HCT116 (cell line): Measurements from ENCODE around the gene NOP14. TPM values are rescaled to one million over a fixed set of nuclear protein-coding genes. Genes with fewer than 3 reads are reported as not detected.

Source experiments
- ATAC-seq: fragments of 200-7000 bp; cut with Tn5 transposase; 2 replicates; pipeline ENCODE4 v1.9.1; 2020; ENCODE audit warnings: mild to moderate bottlenecking, moderate library complexity
- Bru-seq: library from RNA; stranded (reverse); fragments of 400-500 nt; gene quantifications from one replicate; lab custom pipeline; 2021; lab: Mats Ljungman, UMichigan
- BruChase-seq, 2 experiments: library from RNA; stranded (reverse); fragments of 400-500 nt; gene quantifications; one replicate each; lab custom pipeline; 2021; lab: Mats Ljungman, UMichigan
- BruUV-seq: library from RNA; stranded (reverse); fragments of 400-500 nt; replicated peaks from 2 replicates; lab custom pipeline; 2021; lab: Mats Ljungman, UMichigan
- CTCF ChIA-PET: fragments of 300-600 bp; sonication (Branson Sonifier 250); formaldehyde crosslinking; loops from one replicate; lab custom pipeline; 2021; ENCODE audit warnings: antibody characterized with exemption; lab: Charles Lee
- POLR2A ChIA-PET: fragments of 300-600, 350-600 bp; sonication (Branson Sonifier 250); formaldehyde crosslinking; loops from one replicate; lab custom pipeline; 2021; ENCODE audit warnings: antibody characterized with exemption; lab: Charles Lee
- RAD21 ChIA-PET, 2 experiments: fragments of 300-600 bp; sonication (Branson Sonifier 250); formaldehyde crosslinking; loops; one replicate each; lab custom pipeline; 2023; ENCODE audit warnings: low total read pairs in 2 of 2; ENCODE audit not compliant: uncharacterized antibody in 2 of 2, unreplicated experiment in 2 of 2, low non-redundant PET in 1 of 2; lab: Charles Lee
- DNase-seq: peaks from one replicate; pipeline ENCODE4 v3.0.0-alpha.2; 2010; ENCODE audit warnings: low read depth, low spot score
- H2AFZ ChIP-seq: fragments of 200-600 bp; shearing (Covaris generic), sonication (generic); 2 replicates; pipeline ENCODE4 v1.6.1; 2017; ENCODE audit warnings: low read depth, mixed run types, mixed read lengths, antibody characterized with exemption, low read length; ENCODE audit not compliant: poor library complexity, severe bottlenecking
- H3K27ac ChIP-seq: 2 replicates; pipeline ENCODE4 v1.5.1; 2012; ENCODE audit warnings: low read depth, low read length
- H3K27me3 ChIP-seq: fragments of 200-600 bp; sonication (generic); 2 replicates; pipeline ENCODE4 v1.6.1; 2016; ENCODE audit warnings: mixed run types, low read length, mixed read lengths; ENCODE audit not compliant: insufficient read depth
- H3K36me3 ChIP-seq, 2 experiments: fragments of 200-500 bp in 1 of 2; fragments of 200-600 bp in 1 of 2; sonication (Bioruptor generic) in 1 of 2; sonication (generic) in 1 of 2; 2 replicates each; pipeline versions ENCODE4 v1.5.1 to v1.6.1; 2014 to 2016; ENCODE audit warnings: low read length in 2 of 2, inconsistent platforms in 1 of 2, mixed read lengths in 1 of 2, mixed run types in 1 of 2; ENCODE audit not compliant: insufficient read depth in 2 of 2, control insufficient read depth in 1 of 2
- H3K4me1 ChIP-seq, 2 experiments: fragments of 200-600 bp in 1 of 2; sonication (generic) in 1 of 2; 2 replicates each; pipeline versions ENCODE4 v1.5.1 to v1.6.1; 2012 to 2017; ENCODE audit warnings: low read length in 2 of 2, inconsistent platforms in 1 of 2, mild to moderate bottlenecking in 1 of 2, mixed read lengths in 1 of 2, mixed run types in 1 of 2, moderate library complexity in 1 of 2; ENCODE audit not compliant: insufficient read depth in 2 of 2, control insufficient read depth in 1 of 2
- H3K4me2 ChIP-seq: fragments of 200-600 bp; sonication (generic); 2 replicates; pipeline ENCODE4 v1.6.1; 2017; ENCODE audit warnings: mixed run types, low read length, mixed read lengths
- H3K4me3 ChIP-seq, 2 experiments: fragments of 200-600 bp in 1 of 2; sonication (generic) in 1 of 2; replicated peaks in 1 of 2; 2 replicates each; pipeline ENCODE4 v1.5.1; 2011 to 2016; ENCODE audit warnings: low read length in 2 of 2, control low read depth in 1 of 2, low read depth in 1 of 2, mild to moderate bottlenecking in 1 of 2, mixed read lengths in 1 of 2, mixed run types in 1 of 2
- H3K79me2 ChIP-seq: fragments of 200-600 bp; sonication (generic); 2 replicates; pipeline ENCODE4 v1.6.1; 2017; ENCODE audit warnings: mild to moderate bottlenecking, mixed run types, low read length, moderate library complexity, mixed read lengths; ENCODE audit not compliant: insufficient read depth
- H3K9ac ChIP-seq: fragments of 200-600 bp; sonication (generic); 2 replicates; pipeline ENCODE4 v1.6.1; 2016; ENCODE audit warnings: low read length, mixed read lengths
- H3K9me2 ChIP-seq: fragments of 200-600 bp; sonication (generic), shearing (Covaris generic); 2 replicates; pipeline ENCODE4 v1.6.1; 2017; ENCODE audit warnings: mixed run types, mild to moderate bottlenecking, moderate library complexity; ENCODE audit not compliant: insufficient read depth
- H3K9me3 ChIP-seq, 2 experiments: fragments of 200-500 bp in 1 of 2; fragments of 200-600 bp in 1 of 2; sonication (Bioruptor generic) in 1 of 2; sonication (generic) in 1 of 2; 2 replicates each; pipeline ENCODE4 v1.6.1; 2014 to 2017; ENCODE audit warnings: low read length in 2 of 2, mixed read lengths in 2 of 2, inconsistent platforms in 1 of 2, low read depth in 1 of 2, mild to moderate bottlenecking in 1 of 2, mixed run types in 1 of 2, moderate library complexity in 1 of 2; ENCODE audit not compliant: control insufficient read depth in 1 of 2, insufficient read depth in 1 of 2
- H4K20me1 ChIP-seq: fragments of 200-600 bp; sonication (generic), shearing (Covaris generic); 2 replicates; pipeline ENCODE4 v1.6.1; 2017; ENCODE audit warnings: mixed run types, mild to moderate bottlenecking, moderate library complexity; ENCODE audit not compliant: insufficient read depth
- ATF3 ChIP-seq: IDR thresholded peaks from 2 replicates; pipeline ENCODE4 v1.6.1; 2012
- CBX3 ChIP-seq: IDR thresholded peaks from 2 replicates; pipeline ENCODE4 v1.6.1; 2012; ENCODE audit warnings: low read depth
- CEBPB ChIP-seq: IDR thresholded peaks from 2 replicates; pipeline ENCODE4 v1.6.1; 2012; ENCODE audit warnings: low read depth
- CTCF ChIP-seq, 3 experiments: fragments of 200-600 bp in 1 of 3; sonication (generic) in 1 of 3; IDR thresholded peaks in 2 of 3; conservative IDR thresholded peaks in 1 of 3; 2 replicates each; pipeline ENCODE4 v1.5.1; 2012 to 2017; ENCODE audit warnings: low read depth in 2 of 3, low read length in 2 of 3, antibody characterized with exemption in 1 of 3, borderline replicate concordance in 1 of 3, control low read depth in 1 of 3, mild to moderate bottlenecking in 1 of 3, mixed read lengths in 1 of 3, mixed run types in 1 of 3, moderate library complexity in 1 of 3; ENCODE audit not compliant: insufficient read depth in 1 of 3
- EGR1 ChIP-seq: IDR thresholded peaks from 2 replicates; pipeline ENCODE4 v1.6.1; 2012; ENCODE audit warnings: low read depth
- EZH2 ChIP-seq: fragments of 200-600 bp; sonication (generic); IDR thresholded peaks from 2 replicates; pipeline ENCODE4 v1.6.1; 2017; ENCODE audit warnings: antibody characterized with exemption, mixed run types
- FOSL1 ChIP-seq: IDR thresholded peaks from 2 replicates; pipeline ENCODE4 v1.6.1; 2012; ENCODE audit warnings: low read depth
- JUND ChIP-seq: IDR thresholded peaks from 2 replicates; pipeline ENCODE4 v1.6.1; 2012
- POLR2A ChIP-seq: IDR thresholded peaks from 2 replicates; pipeline ENCODE4 v1.7.0; 2011; ENCODE audit warnings: borderline replicate concordance; ENCODE audit not compliant: insufficient read depth, insufficient read length; ENCODE audit errors: extremely low read depth
- POLR2AphosphoS5 ChIP-seq: IDR thresholded peaks from 2 replicates; pipeline ENCODE4 v1.6.1; 2011; ENCODE audit warnings: mild to moderate bottlenecking, low read depth, low read length, moderate library complexity
- RAD21 ChIP-seq: IDR thresholded peaks from 2 replicates; pipeline ENCODE4 v1.6.1; 2012; ENCODE audit warnings: low read depth, mild to moderate bottlenecking
- SIN3A ChIP-seq: IDR thresholded peaks from 2 replicates; pipeline ENCODE4 v1.6.1; 2012; ENCODE audit warnings: low read depth
- SP1 ChIP-seq: IDR thresholded peaks from 2 replicates; pipeline ENCODE4 v1.6.1; 2012; ENCODE audit warnings: low read depth
- SRF ChIP-seq: IDR thresholded peaks from 2 replicates; pipeline ENCODE4 v1.6.1; 2012; ENCODE audit warnings: low read depth
- TCF7L2 ChIP-seq: IDR thresholded peaks from 2 replicates; pipeline ENCODE4 v1.7.0; 2011; ENCODE audit warnings: borderline replicate concordance, inconsistent platforms; ENCODE audit not compliant: insufficient read depth, insufficient read length; ENCODE audit errors: extremely low read depth
- YY1 ChIP-seq: IDR thresholded peaks from 2 replicates; pipeline ENCODE4 v1.6.1; 2011; ENCODE audit warnings: low read length, low read depth, moderate library complexity, mild to moderate bottlenecking; ENCODE audit not compliant: insufficient replicate concordance; ENCODE audit errors: extremely low read depth
- ZFX ChIP-seq: fragments of 450-650 bp; IDR thresholded peaks from 2 replicates; pipeline ENCODE4 v1.6.1; 2017
- ZNF274 ChIP-seq: fragments of 200-500 bp; sonication (Bioruptor generic); IDR thresholded peaks from 2 replicates; pipeline ENCODE4 v1.6.1; 2014; ENCODE audit warnings: mild to moderate bottlenecking, low read depth, low read length, inconsistent platforms
- intact Hi-C: fragments of 100-400 bp; cut with micrococcal nuclease; formaldehyde crosslinking; loops from 2 replicates; pipeline ENCODE4 v1.10.0; 2022
- long read RNA-seq: library from polyadenylated mRNA; unstranded; transcript quantifications from one replicate; pipeline ENCODE4 v2.0.0, GENCODE V29; 2021; ENCODE audit not compliant: unreplicated experiment
- polyA plus RNA-seq: library from polyadenylated mRNA; unstranded; fragments of >200 nt; gene quantifications from 2 replicates; pipeline ENCODE4 v1.2.1, GENCODE V29; 2012; ENCODE audit warnings: missing spikeins
- total RNA-seq: library from RNA; stranded (reverse); gene quantifications from one replicate; pipeline ENCODE4 v1.2.1, GENCODE V29; 2021; ENCODE audit not compliant: unreplicated experiment
- TF ChIP-seq, protein P1 (sequence below): IDR thresholded peaks from 2 replicates; pipeline ENCODE4 v1.6.1; 2012
- TF ChIP-seq, protein P2 (sequence below): IDR thresholded peaks from 2 replicates; pipeline ENCODE4 v1.6.1; 2012; ENCODE audit warnings: low read depth

Gene NOP14
- total RNA-seq, result 67.3 TPM
- polyA plus RNA-seq, result 39.1 and 51.6 TPM in 2 replicates
- percentile 84 among the genes with signal in this experiment for Bru-seq, nascent RNA
- percentile 92 among the genes with signal in this experiment for BruChase-seq, experiment 1, labeled RNA remaining after a 6-hour chase
- percentile 85 among the genes with signal in this experiment for BruChase-seq, experiment 2, labeled RNA remaining after a 2-hour chase
- long read RNA-seq, transcript NOP14-201 (19 exons, 2,889 nt), result minor isoform, 8 of 74 reads
- long read RNA-seq, transcript NOP14-203 (18 exons, 3,538 nt), result major isoform, 21 of 74 reads
- long read RNA-seq, partial matches to known transcripts, result 14 of 74 reads
- long read RNA-seq, other reads (novel, unspliced or antisense), result 28 of 74 reads

DNA sequence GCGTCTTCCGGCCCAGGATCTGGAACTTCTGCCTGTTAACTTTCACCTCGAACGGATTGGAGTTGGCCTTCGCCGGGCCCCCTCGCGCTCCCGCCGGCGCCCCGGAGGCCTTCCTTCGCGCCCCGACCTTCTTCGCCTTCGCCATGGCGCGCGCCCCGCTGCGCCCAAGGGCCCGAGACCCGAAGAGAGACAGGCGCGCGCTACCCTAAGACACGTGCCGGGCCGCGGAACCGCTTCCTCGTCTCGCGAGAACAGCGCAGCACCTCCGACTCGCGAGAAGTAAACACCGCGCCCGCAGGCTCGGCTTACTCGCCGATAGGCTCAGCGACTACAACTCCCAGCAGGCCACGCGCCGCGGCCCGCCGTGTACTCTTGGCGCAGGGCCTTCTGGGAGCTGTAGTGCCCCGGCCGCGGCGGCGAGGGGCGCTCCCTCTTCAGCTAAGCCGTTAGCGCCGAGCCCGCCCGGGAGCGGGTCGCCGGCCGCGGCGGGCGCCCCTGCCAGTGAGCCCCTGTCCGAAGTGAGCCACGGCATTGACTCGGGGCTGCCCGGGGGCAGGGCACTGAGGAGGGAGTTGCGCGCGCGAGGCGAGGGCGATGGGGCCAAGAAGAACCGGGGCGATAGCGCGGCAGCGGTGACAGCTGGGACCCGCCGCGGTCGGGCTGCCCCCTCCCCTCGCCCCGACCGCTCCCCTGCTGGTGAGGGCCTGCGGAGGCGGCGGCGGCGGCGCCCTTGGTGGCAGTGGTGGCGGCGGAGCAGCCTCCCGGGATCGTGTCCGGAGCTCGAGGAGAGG, at the start of gene NOP14, which contains the start of gene GRK4:
NOP14 (minus strand) TSS at position 232 of the 791 bp plus-strand sequence; CDS start at position 145, 87 bp downstream.
GRK4 (plus strand) TSS at position 397 of the 791 bp plus-strand sequence. CDS start 500 bp downstream, outside the sequence.
- ATAC-seq (peak; percentile 92), DNase-seq (peak; percentile 93)
- H3K27me3 ChIP-seq, result no peaks in the 10 kb centered on the region
- no peak within 1 kb of the TSS for H2AFZ ChIP-seq
- ChIA-PET RAD21 (no interaction called here), POLR2A (interaction anchor here (0.6 to 1.4 kb wide), 3 partner anchors 9 to 27 kb away, joined by 3 to 9 read pairs (median 4); no protein-coding TSS in a partner anchor), CTCF (interaction anchor here (0.7 to 3.9 kb wide), 5 partner anchors 10 to 917 kb away, joined by 3 to 23 read pairs (median 4); no protein-coding TSS in a partner anchor)
- H3K4me3 ChIP-seq, result peak within 1 kb of the TSS; percentile 63 to 94
- H4K20me1 ChIP-seq, result peaks cover 5% of the 10 kb centered on the region; the same call in 1 of the 2 replicates
- peaks cover 12 to 24% of the 10 kb centered on the region in 2 experiments; a peak in 3 of 4 replicates for H3K4me1 ChIP-seq
- H3K27ac ChIP-seq, result peak within 1 kb of the TSS; percentile 81
- H3K9me2 ChIP-seq, result no peaks in the 10 kb centered on the region
- peak within 1 kb of the TSS; percentile 97 for H3K9ac ChIP-seq
- BruUV-seq, result no TSS peak
- H3K36me3 ChIP-seq, result peaks cover 10 to 14% of the 10 kb centered on the region in 2 experiments
- H3K9me3 ChIP-seq, result no peaks in the 10 kb centered on the region
- H3K79me2 ChIP-seq, result peaks cover 44% of the 10 kb centered on the region
- intact Hi-C loops, result no loop called here
- H3K4me2 ChIP-seq, result peak within 1 kb of the TSS; percentile 91
- no peak for TF ChIP-seq JUND
- TF ChIP-seq ZFX, result peak; percentile 97
- TF ChIP-seq CEBPB, result no peak
- peak; percentile 72; the same call in 1 of the 2 replicates for TF ChIP-seq SP1
- TF ChIP-seq EGR1, result peak; percentile 67
- TF ChIP-seq RAD21, result 0 out of 2 replicates have a peak, but pooled peaks have one; percentile 19
- TF ChIP-seq YY1, result peak; percentile 80
- TF ChIP-seq EZH2, result no peak
- TF ChIP-seq POLR2AphosphoS5, result peak; percentile 81
- TF ChIP-seq TCF7L2, result peak; percentile 72
- TF ChIP-seq SRF, result no peak; the same call in 1 of the 2 replicates
- TF ChIP-seq, protein P1, sequence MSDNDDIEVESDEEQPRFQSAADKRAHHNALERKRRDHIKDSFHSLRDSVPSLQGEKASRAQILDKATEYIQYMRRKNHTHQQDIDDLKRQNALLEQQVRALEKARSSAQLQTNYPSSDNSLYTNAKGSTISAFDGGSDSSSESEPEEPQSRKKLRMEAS, result peak; percentile 100
- no peak for TF ChIP-seq ZNF274
- peak; percentile 97 for TF ChIP-seq CBX3
- 0 out of 6 replicates have a peak, but pooled peaks of 2 of the 3 experiments have one; percentile 4 to 14 for TF ChIP-seq CTCF (IDR thresholded peaks at IDR 0.05 in 2 of 3, conservative IDR thresholded peaks at IDR 0.05 in 1 of 3; ENCODE audit: borderline replicate concordance in 1 of 3, insufficient read depth in 1 of 3, low read depth in 2 of 3, low read length in 2 of 3)
- TF ChIP-seq ATF3, result no peak
- TF ChIP-seq POLR2A, result peak; percentile 66
- peak; percentile 99 for TF ChIP-seq SIN3A
- TF ChIP-seq FOSL1, result no peak
- TF ChIP-seq, protein P2, sequence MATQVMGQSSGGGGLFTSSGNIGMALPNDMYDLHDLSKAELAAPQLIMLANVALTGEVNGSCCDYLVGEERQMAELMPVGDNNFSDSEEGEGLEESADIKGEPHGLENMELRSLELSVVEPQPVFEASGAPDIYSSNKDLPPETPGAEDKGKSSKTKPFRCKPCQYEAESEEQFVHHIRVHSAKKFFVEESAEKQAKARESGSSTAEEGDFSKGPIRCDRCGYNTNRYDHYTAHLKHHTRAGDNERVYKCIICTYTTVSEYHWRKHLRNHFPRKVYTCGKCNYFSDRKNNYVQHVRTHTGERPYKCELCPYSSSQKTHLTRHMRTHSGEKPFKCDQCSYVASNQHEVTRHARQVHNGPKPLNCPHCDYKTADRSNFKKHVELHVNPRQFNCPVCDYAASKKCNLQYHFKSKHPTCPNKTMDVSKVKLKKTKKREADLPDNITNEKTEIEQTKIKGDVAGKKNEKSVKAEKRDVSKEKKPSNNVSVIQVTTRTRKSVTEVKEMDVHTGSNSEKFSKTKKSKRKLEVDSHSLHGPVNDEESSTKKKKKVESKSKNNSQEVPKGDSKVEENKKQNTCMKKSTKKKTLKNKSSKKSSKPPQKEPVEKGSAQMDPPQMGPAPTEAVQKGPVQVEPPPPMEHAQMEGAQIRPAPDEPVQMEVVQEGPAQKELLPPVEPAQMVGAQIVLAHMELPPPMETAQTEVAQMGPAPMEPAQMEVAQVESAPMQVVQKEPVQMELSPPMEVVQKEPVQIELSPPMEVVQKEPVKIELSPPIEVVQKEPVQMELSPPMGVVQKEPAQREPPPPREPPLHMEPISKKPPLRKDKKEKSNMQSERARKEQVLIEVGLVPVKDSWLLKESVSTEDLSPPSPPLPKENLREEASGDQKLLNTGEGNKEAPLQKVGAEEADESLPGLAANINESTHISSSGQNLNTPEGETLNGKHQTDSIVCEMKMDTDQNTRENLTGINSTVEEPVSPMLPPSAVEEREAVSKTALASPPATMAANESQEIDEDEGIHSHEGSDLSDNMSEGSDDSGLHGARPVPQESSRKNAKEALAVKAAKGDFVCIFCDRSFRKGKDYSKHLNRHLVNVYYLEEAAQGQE, result no peak
